SJSA1 (cell line): ENCODE data around the gene METRN. TPM values are rescaled to one million over a fixed set of nuclear protein-coding genes. Genes with fewer than 3 reads are reported as not detected.
A peak's percentile ranks its signal among the peaks of the same experiment; 100 is the strongest.

ENCODE experiments used
- DNase-seq, 2 experiments: peaks; one replicate each; pipeline ENCODE4 v3.0.0-alpha.2; 2015 to 2020; ENCODE audit warnings: low spot score in 2 of 2, low read depth in 1 of 2
- H3K27ac ChIP-seq: fragments of 250-450 bp; sonication (Bioruptor Pico); 2 replicates; pipeline ENCODE4 v1.5.1; 2020; ENCODE audit warnings: mild to moderate bottlenecking, moderate library complexity
- H3K27me3 ChIP-seq: fragments of 250-450 bp; sonication (Bioruptor Pico); replicated peaks from 2 replicates; pipeline ENCODE4 v1.5.1; 2020; ENCODE audit warnings: mild to moderate bottlenecking, moderate library complexity
- H3K36me3 ChIP-seq: fragments of 250-450 bp; sonication (Bioruptor Pico); 2 replicates; pipeline ENCODE4 v1.5.1; 2020; ENCODE audit warnings: mild to moderate bottlenecking
- H3K4me1 ChIP-seq: fragments of 250-450 bp; sonication (Bioruptor Pico); replicated peaks from 2 replicates; pipeline ENCODE4 v1.6.1; 2021; ENCODE audit warnings: mild to moderate bottlenecking
- H3K4me3 ChIP-seq: fragments of 250-450 bp; sonication (Bioruptor Pico); 2 replicates; pipeline ENCODE4 v1.5.1; 2020; ENCODE audit warnings: mild to moderate bottlenecking
- H3K9me3 ChIP-seq: fragments of 250-450 bp; sonication (Bioruptor Pico); replicated peaks from 2 replicates; pipeline ENCODE4 v1.5.1; 2020; ENCODE audit warnings: mild to moderate bottlenecking
- total RNA-seq: library from RNA; depleted of rRNA; stranded (reverse); fragments of >200 nt; shearing (Covaris generic); gene quantifications from 2 replicates; pipeline ENCODE4 v1.2.3, GENCODE V29; 2014

The METRN gene
- total RNA-seq, 1 experiment from 2014 or later: 75.5 TPM

DNA sequence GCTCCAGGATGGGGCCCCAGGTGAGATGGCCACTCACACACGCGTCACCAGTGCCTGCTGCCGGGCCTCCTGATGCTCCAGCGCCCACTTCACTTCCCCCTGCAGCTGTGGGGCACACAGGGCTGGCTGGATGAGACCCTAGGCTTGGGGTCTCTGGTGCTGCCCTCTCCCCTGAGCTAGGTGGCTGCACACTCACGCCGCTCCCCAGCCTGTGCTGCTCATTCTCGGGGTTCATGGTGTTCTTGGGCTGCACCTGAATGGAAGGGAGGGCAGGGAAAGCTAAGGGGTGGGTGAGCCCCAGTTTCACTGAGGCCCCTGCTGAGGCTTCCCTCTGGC, 10.1 kb downstream of the METRN start:
- H3K9me3 ChIP-seq: 0 out of 2 replicates have a peak, but pooled peaks cover 5% of the 10 kb centered on the region
- peaks cover 17% of the 10 kb centered on the region for H3K36me3 ChIP-seq
- peaks cover 41% of the 10 kb centered on the region for H3K4me1 ChIP-seq
- DNase-seq: no peak
- H3K27me3 ChIP-seq: peaks cover 24% of the 10 kb centered on the region
- H3K27ac ChIP-seq: no peak overlapping the region
- H3K4me3 ChIP-seq: no peak overlapping the region

GRCh38 chr16:725463-726187, 10.7 kb downstream of the METRN start:
- Histone ChIP-seq H3K27ac (no peak overlapping the region), H3K9me3 (0 out of 2 replicates have a peak, but pooled peaks cover 5% of the 10 kb centered on the region), H3K27me3 (peaks cover 24% of the 10 kb centered on the region), H3K36me3 (peaks cover 17% of the 10 kb centered on the region), H3K4me1 (peaks cover 35% of the 10 kb centered on the region), H3K4me3 (no peak overlapping the region)
- no peak for DNase-seq

DNA sequence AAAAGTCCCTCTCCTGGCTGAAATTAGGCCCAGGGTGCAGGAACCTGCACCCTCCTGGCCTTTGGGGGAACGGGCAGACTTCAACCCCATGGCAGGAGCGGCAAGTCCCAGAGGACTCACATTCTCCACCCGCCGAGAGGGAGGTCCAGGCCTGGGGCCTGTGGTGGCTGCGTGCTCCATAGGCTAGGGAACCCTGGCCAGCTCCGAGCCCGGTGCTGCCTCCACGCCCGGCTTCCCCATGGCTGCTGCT, 11.2 kb downstream of the METRN start:
- Histone ChIP-seq H3K4me1 (peaks cover 30% of the 10 kb centered on the region), H3K9me3 (0 out of 2 replicates have a peak, but pooled peaks cover 4% of the 10 kb centered on the region), H3K36me3 (peaks cover 15% of the 10 kb centered on the region), H3K27ac (no peak overlapping the region), H3K27me3 (peaks cover 24% of the 10 kb centered on the region), H3K4me3 (no peak overlapping the region)
- DNase-seq: no peak

DNA sequence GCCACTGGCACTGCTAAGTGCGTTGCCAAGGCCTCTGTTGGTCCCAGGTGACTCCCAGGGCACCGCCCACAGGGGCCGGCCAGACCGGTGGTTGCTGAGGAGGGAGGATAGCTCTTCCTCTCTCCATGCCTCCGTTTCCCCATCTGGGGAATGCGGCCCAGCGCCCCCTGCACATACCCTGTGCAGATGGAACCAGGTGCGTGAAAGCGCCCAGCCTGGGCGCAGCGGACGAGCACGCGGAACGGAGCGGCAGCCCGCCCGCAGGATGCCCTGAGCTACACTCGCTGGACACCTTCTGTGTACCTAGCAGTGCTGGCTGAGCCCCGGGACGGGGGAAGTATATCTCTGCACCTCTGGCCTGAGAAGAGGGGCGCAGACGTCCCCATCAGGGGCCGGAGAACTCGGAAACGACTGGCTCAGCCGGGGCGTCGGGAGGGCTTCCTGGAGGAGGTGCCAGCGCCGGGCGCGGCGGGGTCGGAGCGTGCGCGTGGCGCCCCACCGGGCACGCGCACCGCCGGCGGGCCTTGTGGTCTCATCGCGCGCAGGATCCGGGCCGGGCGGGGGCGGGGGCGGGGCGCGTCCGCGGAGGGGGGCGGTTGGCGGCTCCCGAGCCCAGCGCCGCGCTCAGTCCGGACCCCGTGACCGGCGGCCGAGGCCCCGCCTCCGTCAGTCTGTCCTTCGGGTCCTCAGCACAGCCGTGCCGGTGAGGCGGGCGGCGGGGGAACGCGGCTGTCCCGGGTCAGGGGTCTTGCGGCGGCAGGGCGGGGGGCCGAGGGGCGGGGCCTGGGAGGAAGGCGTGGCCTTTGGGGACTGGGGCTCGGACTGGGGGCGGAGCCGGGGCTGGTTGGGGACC, 11.7 kb downstream of the METRN start, which contains the start of the genes CCDC78 and HAGHL:
Gene CCDC78, minus strand, starts transcription at position 6 of the 853 bp plus-strand sequence. CDS start 76 bp downstream, outside the sequence.
Gene HAGHL, plus strand, starts transcription at position 669 of the 853 bp plus-strand sequence. CDS start 404 bp downstream, outside the sequence.
- H3K27ac ChIP-seq: no peak within 1 kb of the TSS
- no peaks in the 10 kb centered on the region for H3K9me3 ChIP-seq
- H3K4me3 ChIP-seq: peak within 1 kb of the TSS; percentile 30
- peaks cover 9% of the 10 kb centered on the region for H3K36me3 ChIP-seq
- DNase-seq: no peak
- peaks cover 24% of the 10 kb centered on the region for H3K4me1 ChIP-seq
- H3K27me3 ChIP-seq: peaks cover 24% of the 10 kb centered on the region

DNA sequence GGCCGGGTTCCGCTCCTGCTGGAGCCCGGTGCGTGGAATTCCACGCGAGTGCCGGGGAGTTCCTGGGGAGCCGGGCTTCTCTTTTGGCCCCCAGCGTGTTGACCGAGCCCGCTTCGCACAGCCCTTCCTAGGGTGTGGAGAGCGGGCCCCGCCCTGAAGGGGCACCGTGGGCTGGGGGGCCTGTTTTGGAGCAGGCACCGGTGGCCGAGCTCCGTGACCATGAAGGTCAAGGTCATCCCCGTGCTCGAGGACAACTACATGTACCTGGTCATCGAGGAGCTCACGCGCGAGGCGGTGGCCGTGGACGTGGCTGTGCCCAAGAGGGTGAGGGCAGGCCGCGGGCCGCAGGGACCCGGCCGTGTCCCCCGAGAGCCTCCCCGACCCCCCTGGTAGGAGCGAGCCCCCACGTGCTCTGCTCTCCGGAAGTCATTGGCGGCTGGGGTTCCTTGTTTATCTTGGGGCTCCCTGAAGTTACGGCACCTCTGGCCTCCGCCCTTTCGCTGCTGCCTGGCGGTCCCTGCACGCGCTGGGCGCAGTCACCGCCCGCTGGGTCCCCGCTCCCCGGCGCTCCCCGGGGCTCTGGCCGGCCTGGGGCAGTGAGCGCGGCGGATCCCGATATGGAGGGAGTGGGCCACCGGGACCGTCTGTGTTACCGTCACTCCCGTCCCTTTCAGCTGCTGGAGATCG, 12.5 kb downstream of the METRN start:
- H3K4me3 ChIP-seq: peak overlapping the region; percentile 30
- H3K27ac ChIP-seq: no peak overlapping the region
- peaks cover 19% of the 10 kb centered on the region for H3K4me1 ChIP-seq
- no peaks in the 10 kb centered on the region for H3K9me3 ChIP-seq
- H3K27me3 ChIP-seq: peaks cover 24% of the 10 kb centered on the region
- H3K36me3 ChIP-seq: peaks cover 4% of the 10 kb centered on the region; the same call in 1 of the 2 replicates
- DNase-seq: peak in 1 of 2 experiments; percentile 37

DNA sequence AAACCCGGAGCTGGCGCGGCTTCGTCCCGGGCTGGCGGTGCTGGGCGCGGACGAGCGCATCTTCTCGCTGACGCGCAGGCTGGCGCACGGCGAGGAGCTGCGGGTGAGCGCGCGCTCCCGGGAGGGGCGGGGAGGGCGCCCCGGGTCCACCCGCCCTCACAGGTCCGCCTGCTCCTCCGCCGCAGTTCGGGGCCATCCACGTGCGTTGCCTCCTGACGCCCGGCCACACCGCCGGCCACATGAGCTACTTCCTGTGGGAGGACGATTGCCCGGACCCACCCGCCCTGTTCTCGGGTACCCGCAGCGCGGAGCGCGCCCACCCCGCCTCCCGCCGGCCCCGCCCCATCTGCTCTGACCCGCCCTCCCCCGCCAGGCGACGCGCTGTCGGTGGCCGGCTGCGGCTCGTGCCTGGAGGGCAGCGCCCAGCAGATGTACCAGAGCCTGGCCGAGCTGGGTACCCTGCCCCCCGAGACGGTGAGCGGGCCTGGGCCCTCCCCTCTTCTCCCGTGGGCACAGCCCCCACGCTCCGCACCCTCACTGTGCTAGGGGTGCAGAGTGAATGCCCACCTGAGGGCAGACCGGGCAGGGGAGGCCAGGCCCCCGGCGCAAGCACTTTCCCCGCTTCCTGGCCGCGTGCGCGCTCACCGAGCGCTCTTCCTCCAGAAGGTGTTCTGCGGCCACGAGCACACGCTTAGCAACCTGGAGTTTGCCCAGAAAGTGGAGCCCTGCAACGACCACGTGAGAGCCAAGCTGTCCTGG, 13.4 kb downstream of the METRN start:
- Histone ChIP-seq H3K27me3 (peaks cover 24% of the 10 kb centered on the region), H3K9me3 (no peaks in the 10 kb centered on the region), H3K4me3 (peak overlapping the region; percentile 30), H3K27ac (no peak overlapping the region), H3K4me1 (peaks cover 19% of the 10 kb centered on the region), H3K36me3 (peaks cover 8% of the 10 kb centered on the region)
- peak; percentile 66 to 82 for DNase-seq

DNA sequence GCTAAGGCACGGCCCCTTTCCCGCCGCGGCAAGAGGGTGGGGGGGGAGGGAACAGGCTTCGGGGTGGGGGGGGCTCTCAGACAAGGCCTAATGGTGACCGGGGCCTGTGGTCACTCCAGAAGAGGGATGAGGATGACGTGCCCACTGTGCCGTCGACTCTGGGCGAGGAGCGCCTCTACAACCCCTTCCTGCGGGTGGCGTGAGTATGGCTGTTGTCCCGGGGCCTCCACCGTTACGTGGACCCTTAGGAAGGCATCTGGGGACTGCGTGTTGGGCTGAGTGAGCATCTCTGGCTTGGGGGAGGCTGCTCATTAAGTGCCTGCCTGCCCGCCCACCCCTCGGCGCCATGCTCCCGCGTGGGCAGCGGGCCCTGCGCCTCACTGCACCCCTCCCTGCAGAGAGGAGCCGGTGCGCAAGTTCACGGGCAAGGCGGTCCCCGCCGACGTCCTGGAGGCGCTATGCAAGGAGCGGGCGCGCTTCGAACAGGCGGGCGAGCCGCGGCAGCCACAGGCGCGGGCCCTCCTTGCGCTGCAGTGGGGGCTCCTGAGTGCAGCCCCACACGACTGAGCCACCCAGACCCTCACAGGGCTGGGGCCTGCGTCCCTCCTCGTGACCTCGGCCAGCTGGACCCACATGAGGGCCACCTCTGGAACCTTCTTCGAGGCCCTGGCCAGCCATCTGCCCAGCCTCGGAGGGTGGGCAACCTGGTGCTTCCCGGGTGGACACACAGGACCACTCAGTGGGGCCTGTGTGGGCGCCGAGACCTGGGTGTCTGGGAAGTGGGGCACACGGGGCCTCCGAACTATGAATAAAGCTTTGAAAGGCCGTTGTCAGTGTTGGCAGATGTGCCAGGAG, 14.2 kb downstream of the METRN start:
- no peak overlapping the region for H3K4me3 ChIP-seq
- H3K9me3 ChIP-seq: no peaks in the 10 kb centered on the region
- peaks cover 19% of the 10 kb centered on the region for H3K4me1 ChIP-seq
- peaks cover 17% of the 10 kb centered on the region for H3K36me3 ChIP-seq
- H3K27ac ChIP-seq: no peak overlapping the region
- peaks cover 24% of the 10 kb centered on the region for H3K27me3 ChIP-seq
- no peak for DNase-seq

DNA sequence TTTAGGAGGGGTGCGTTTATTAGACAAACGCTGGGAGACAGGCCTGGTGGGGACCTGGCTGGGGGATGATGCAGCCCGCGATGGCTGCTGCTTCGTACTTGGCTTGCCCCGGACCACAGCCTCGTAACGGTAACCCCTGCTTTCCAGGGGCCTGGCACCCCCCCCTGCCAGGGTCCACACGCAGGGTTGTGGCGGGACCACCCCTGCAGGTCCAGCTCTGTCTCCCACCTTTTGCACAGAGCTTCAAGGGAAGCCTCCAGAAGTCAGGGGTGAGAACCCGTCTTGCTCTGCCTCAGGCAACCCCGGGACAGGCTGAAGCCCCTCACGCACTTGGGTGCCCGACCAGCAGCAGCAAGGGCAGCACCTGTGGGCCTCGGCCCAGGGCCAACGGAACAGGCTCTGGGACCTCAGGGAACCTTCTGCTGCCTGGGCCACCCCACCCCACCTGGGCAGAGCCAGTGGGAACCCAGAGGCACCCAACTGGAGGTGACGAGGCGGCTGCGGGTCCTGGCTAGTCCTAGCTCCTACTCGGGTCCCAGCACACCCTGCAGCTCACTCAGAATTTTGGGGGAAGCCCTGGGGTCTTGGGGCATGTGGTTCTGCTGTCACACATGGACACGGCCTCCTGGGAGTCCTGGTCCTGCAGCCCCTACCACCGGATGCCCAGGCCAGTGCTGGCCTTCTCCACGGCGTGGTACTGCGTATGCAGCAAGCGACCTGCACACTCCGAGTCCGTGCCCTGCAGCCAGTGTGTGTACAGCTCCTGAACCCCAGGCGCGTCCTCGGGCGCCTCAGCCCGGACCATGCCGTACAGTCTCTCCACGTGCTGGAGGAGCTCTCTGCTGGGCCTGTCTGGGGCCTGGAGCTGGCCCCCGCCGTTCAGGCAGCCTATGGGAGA, 15.1 kb downstream of the METRN start:
- Histone ChIP-seq H3K9me3 (no peaks in the 10 kb centered on the region), H3K4me1 (peaks cover 19% of the 10 kb centered on the region), H3K27ac (no peak overlapping the region), H3K36me3 (peaks cover 24% of the 10 kb centered on the region), H3K27me3 (peaks cover 24% of the 10 kb centered on the region), H3K4me3 (no peak overlapping the region)
- DNase-seq: no peak

- DNase-seq: no peak
- no peak overlapping the region for H3K27ac ChIP-seq
- H3K4me3 ChIP-seq: no peak overlapping the region
- no peaks in the 10 kb centered on the region for H3K9me3 ChIP-seq
- H3K27me3 ChIP-seq: peaks cover 18% of the 10 kb centered on the region
- H3K36me3 ChIP-seq: peaks cover 33% of the 10 kb centered on the region
- peaks cover 19% of the 10 kb centered on the region for H3K4me1 ChIP-seq
Measured at GRCh38 chr16:730666-731509, 16.0 kb downstream of the METRN start.

DNA sequence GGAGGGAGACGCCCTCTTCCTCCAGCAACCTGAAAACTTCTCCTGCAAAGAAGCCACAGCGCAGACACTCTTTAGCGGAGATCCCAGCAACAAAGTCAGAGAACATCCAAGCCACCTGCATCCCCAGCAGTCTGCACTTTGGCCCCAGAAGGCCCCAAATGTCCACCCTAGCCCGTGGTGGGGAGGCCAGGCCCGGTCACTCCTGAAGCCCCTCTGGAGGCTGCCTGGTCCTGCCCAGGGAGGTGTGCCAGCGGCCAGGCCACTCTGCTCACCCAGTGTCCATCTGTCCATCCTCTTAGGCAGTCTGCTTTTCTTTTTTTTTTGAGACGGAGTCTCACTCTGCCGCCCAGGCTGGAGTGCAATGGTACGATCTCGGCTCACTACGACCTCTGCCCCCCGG, 17.4 kb downstream of the METRN start:
- Histone ChIP-seq H3K27me3 (peaks cover 7% of the 10 kb centered on the region; the same call in 1 of the 2 replicates), H3K9me3 (no peaks in the 10 kb centered on the region)
- DNase-seq: no peak

GRCh38 chr16:732936-733335, 18.0 kb downstream of the METRN start:
- Histone ChIP-seq H3K27ac (no peak overlapping the region), H3K36me3 (peaks cover 48% of the 10 kb centered on the region), H3K27me3 (0 out of 2 replicates have a peak, but pooled peaks cover 2% of the 10 kb centered on the region), H3K4me3 (no peak overlapping the region), H3K4me1 (peaks cover 7% of the 10 kb centered on the region), H3K9me3 (no peaks in the 10 kb centered on the region)
- DNase-seq: no peak

More for the DNA sequence above, 17.4 kb downstream of the METRN start:
- Histone ChIP-seq H3K27ac (no peak overlapping the region), H3K4me1 (peaks cover 12% of the 10 kb centered on the region), H3K4me3 (no peak overlapping the region), H3K36me3 (peaks cover 44% of the 10 kb centered on the region)
